ENCODE results near the gene FAM171A1. TPM values are rescaled to one million over a fixed set of nuclear protein-coding genes. Genes with fewer than 3 reads are reported as not detected.
A peak's percentile ranks its signal among the peaks of the same experiment; 100 is the strongest.

FAM171A1 gene
- total and polyA plus RNA-seq, 8 donors = 12.4 to 34.1 (median 21.4) TPM

- H3K27ac ChIP-seq = peak overlapping the region in 3 of 4 donors; percentile 33 to 66 (median 65)
- no peaks in the 10 kb centered on the region for H3K36me3 ChIP-seq
- WGBS, 2 donors = 35 to 36% methylated on average over 29 of the region's 29 CpGs
- FAIRE-seq (no peak), ATAC-seq (peak in 3 of 4 donors; percentile 17 to 46 (median 26)), DNase-seq (peak in 2 of 6 donors; percentile 36 to 72)
- H3K27me3 ChIP-seq = no peaks in the 10 kb centered on the region
- intact Hi-C loops (cut with DNase I) = loop anchor here in 2 of 3 donors (5.0 to 10.0 kb wide), 3 partner anchors 112 to 155 kb away; no protein-coding TSS in a partner anchor
- H3K9me3 ChIP-seq = no peaks in the 10 kb centered on the region
- peak overlapping the region; percentile 47 to 63 (median 58) for H3K4me3 ChIP-seq
- no peaks in the 10 kb centered on the region for H3K4me1 ChIP-seq
- TF ChIP-seq CTCF (IDR thresholded peaks at IDR 0.05) = no peak
Measured at GRCh38 chr10:15369256-15370211, 1.6 kb downstream of the FAM171A1 start.

GRCh38 chr10:15368101-15368855 lies 2.8 kb downstream of the FAM171A1 start:
- DNase-seq = no peak
- 48 to 53% methylated on average over 7 of the region's 7 CpGs for WGBS, 2 donors
- no peak for FAIRE-seq
- TF ChIP-seq CTCF (IDR thresholded peaks at IDR 0.05) = no peak
- no peak overlapping the region for H3K27ac ChIP-seq
- no peaks in the 10 kb centered on the region for H3K27me3 ChIP-seq
- H3K36me3 ChIP-seq = no peaks in the 10 kb centered on the region
- H3K4me1 ChIP-seq = no peaks in the 10 kb centered on the region
- ATAC-seq = no peak
- no peak overlapping the region for H3K4me3 ChIP-seq
- H3K9me3 ChIP-seq = no peaks in the 10 kb centered on the region
- intact Hi-C loops (cut with DNase I) = no loop called here

- ATAC-seq (no peak), FAIRE-seq (no peak), DNase-seq (no peak)
- Histone ChIP-seq H3K27me3 (no peaks in the 10 kb centered on the region), H3K27ac (no peak overlapping the region), H3K4me3 (no peak overlapping the region), H3K9me3 (no peaks in the 10 kb centered on the region), H3K36me3 (no peaks in the 10 kb centered on the region), H3K4me1 (no peaks in the 10 kb centered on the region)
- intact Hi-C loops (cut with DNase I) = no loop called here
- no peak for TF ChIP-seq CTCF (IDR thresholded peaks at IDR 0.05)
- WGBS, 2 donors = 80 to 84% methylated on average over 8 of the region's 8 CpGs
Measured at GRCh38 chr10:15367296-15368085, 3.6 kb downstream of the FAM171A1 start.

DNA sequence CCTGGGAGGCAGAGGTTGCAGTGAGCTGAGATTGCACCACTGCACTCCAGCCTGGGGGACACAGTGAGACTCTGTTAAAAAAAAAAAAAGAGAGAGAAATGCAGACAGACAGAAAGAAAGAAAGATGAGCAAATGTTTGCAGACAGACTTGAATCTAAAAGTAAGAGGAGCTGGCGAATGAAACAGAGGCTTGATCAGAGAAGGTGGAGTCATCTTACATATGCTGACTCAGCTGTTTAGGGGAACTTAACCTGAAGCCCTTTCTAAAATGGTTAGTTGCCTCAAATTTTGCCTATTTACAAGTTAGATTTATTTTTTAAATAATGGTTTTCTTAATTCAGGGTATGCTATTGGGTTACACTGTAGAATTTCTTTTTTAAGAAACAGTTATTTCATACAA lies 5.4 kb downstream of the FAM171A1 start:
- intact Hi-C loops (cut with DNase I) = no loop called here

More for the DNA sequence above, 5.4 kb downstream of the FAM171A1 start:
- DNase-seq (no peak), FAIRE-seq (no peak), ATAC-seq (no peak)
- H3K4me1 ChIP-seq = no peaks in the 10 kb centered on the region
- no peak overlapping the region for H3K4me3 ChIP-seq
- WGBS, 2 donors = 85 to 92% methylated on average over 1 of the region's 1 CpG
- no peak overlapping the region for H3K27ac ChIP-seq
- no peaks in the 10 kb centered on the region for H3K36me3 ChIP-seq
- no peaks in the 10 kb centered on the region for H3K9me3 ChIP-seq
- no peaks in the 10 kb centered on the region for H3K27me3 ChIP-seq
- no peak for TF ChIP-seq CTCF (IDR thresholded peaks at IDR 0.05)

All from pancreas (tissue), 10 donors.